GM12892 (cell line): ENCODE data around the gene SDR42E2. TPM values are rescaled to one million over a fixed set of nuclear protein-coding genes. Genes with fewer than 3 reads are reported as not detected.
"Not testable (repeated sequence)": the region's sequence is repeated elsewhere in the genome, so short reads cannot be mapped to it uniquely, and the experiment has no call there.

Experiments used
- DNase-seq: peaks from one replicate; pipeline ENCODE4 v3.0.0; 2011; ENCODE audit not compliant: insufficient read length
- FAIRE-seq: peaks from 2 replicates; lab custom pipeline; 2011; peaks lifted over from hg19 to GRCh38; lab: Jason Lieb, UNC
- POLR2A ChIP-seq: IDR thresholded peaks from 2 replicates; pipeline ENCODE4 v1.6.1; 2011; ENCODE audit warnings: low read depth, low read length, control low read depth
- POLR2AphosphoS5 ChIP-seq: IDR thresholded peaks from 2 replicates; pipeline ENCODE4 v1.6.1; 2011; ENCODE audit warnings: low read depth, low read length, control low read depth
- TAF1 ChIP-seq: IDR thresholded peaks from 2 replicates; pipeline ENCODE4 v1.6.1; 2011; ENCODE audit warnings: low read depth, mild to moderate bottlenecking, control low read depth, low read length, borderline replicate concordance
- polyA plus RNA-seq: library from polyadenylated mRNA; unstranded; fragments of >200 nt; gene quantifications from one replicate; pipeline ENCODE4 v1.2.1, GENCODE V29; 2012; ENCODE audit warnings: missing spikeins, inconsistent platforms; ENCODE audit not compliant: missing spikeins

SDR42E2 gene
- polyA plus RNA-seq: not detected

DNA sequence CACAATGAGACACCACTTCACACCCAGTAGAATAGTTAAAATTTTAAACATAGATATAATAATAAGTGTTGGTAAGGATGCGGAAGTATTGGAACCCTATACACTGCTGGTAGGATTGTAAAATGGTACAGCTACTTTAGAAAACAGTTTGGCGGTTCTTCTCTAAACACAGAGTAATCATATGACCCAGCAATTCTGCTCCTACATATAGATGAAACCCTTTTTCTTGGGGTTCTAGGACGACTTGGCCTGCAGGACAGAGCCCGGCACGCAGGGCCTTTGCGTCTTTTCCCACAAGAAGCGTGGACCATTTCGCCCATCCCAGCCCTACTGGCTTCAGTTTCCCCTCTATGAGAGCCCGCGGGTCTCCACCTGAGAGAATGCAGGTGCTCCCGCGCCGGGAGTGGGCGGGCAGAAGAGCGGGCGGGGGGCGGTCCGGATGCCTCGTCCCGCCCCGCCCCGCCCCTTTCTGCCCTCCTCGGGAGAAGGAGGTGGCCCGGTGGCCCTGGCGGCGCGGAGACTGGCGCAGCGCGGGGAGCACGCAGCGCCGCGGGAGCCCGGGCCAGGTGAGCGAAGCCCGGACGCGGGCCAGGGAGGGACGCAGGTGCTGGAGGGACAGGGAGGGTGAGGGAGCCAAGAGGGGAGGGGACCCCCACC, at the start of gene SDR42E2:
SDR42E2 (plus strand) TSS at position 508 of the 657 bp plus-strand sequence. CDS start 3,077 bp downstream, outside the sequence.
- DNase-seq: peak; percentile 35

GRCh38 chr16:22116095-22116700, 46.1 kb upstream of the SDR42E2 start:
- DNase-seq (no peak), FAIRE-seq (no peak)
- TF ChIP-seq POLR2AphosphoS5 (no peak), POLR2A (no peak), TAF1 (no peak)

More for the DNA sequence above, at the start of gene SDR42E2:
- FAIRE-seq: no peak
- TF ChIP-seq TAF1 (no peak), POLR2A (no peak), POLR2AphosphoS5 (no peak)

DNA sequence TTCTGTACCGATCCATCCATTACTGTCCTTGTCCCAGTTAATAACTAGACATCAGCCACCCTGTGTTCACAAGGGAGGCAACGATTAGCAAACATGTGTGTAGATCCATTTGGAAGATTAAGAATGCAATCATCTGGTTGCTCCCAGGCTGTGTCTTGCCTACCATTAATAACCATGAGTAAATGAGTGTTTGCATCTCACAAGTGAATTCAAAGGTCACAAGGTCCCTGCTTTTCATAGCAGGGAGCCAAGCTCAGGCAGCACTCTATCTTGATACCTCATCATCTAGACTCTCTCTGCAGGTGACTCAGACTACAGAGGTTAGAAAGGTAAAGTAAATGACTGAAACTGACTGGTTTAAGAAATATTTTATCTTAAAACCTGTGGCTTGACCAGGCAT, 44.7 kb upstream of the SDR42E2 start:
- DNase-seq (no peak), FAIRE-seq (no peak)
- TF ChIP-seq POLR2AphosphoS5: no peak
- no peak for TF ChIP-seq POLR2A
- TF ChIP-seq TAF1: no peak

DNA sequence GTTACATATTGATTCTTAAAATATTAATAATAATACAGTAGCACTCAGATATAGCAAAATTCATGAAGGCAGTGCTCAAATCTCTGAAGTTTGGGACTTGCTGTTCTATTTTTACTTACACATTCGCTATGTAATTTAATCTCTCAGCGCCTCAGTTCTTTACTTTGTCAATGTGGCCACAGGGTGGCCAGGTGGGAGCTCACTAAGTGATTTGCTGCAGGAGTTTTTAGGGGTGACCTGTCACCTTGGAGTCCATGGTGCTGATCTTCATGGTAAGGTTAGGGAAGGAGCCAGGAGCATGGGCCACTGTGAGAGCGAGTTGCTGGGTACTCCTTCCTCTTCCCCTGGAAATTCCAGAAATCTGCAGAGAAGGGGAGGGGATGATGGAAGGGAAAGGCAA, 41.9 kb upstream of the SDR42E2 start:
- TF ChIP-seq POLR2AphosphoS5 (no peak), TAF1 (no peak), POLR2A (no peak)
- no peak for FAIRE-seq

GRCh38 chr16:22122239-22122638, 40.1 kb upstream of the SDR42E2 start:
- TF ChIP-seq POLR2A (no peak), TAF1 (no peak), POLR2AphosphoS5 (no peak)
- FAIRE-seq (no peak), DNase-seq (no peak)

More for the DNA sequence above, 41.9 kb upstream of the SDR42E2 start:
- DNase-seq: no peak

DNA sequence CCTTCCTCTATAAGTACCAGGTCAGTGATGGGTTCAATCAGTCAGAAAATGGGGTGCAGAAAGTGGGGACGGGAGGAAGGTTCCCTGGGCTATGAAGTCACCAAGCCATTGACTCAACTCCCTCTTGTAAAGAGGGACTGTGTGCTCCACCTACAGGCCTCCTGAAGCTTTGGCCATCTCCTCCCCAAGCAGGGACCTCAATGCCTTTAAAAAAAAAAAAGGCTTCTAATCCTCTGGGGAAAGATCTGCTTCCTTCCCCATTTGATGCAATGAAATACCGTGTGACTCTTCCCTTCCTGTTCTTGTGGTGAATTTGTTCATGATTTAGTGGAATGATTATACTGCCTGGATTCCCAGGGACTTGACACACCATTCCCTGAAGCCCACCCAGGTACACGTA, 39.2 kb upstream of the SDR42E2 start:
- no peak for TF ChIP-seq POLR2A
- no peak for TF ChIP-seq POLR2AphosphoS5
- no peak for TF ChIP-seq TAF1
- DNase-seq (no peak), FAIRE-seq (no peak)

DNA sequence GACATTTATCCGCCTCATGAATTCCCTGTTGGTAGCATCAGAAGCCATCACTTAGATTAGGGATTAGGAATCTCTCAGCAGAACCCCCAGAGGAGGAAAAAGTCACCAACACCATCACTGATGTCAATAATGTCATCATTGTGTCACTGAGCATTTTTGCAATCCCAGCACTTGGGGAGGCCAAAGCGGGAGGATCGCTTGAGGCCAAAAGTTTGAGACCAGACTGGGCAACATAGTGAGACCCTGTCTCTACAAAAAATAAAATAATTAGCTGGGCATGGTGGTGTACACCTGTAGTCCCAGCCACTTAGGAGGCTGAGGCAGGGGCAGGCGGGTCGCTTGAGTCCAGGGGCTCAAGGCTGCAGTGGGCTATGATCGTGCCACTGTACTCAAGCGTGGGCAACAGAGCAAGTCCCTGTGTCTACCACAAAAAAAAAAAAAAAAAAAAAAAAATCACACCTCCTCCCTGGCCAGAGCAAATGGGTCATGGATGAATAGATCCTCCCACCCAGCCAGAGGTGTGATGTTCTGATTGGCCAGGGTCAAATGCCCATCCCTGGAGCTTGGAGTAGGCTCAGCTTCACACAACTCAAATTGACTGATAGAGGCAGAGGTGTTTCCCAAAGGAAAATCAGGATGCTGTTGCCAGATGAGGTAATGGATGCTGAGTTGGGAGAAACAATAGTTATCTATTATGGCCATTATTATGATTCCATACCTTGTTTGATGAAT, 38.4 kb upstream of the SDR42E2 start:
- no peak for FAIRE-seq
- TF ChIP-seq TAF1 (no peak), POLR2AphosphoS5 (no peak), POLR2A (no peak)
- DNase-seq: no peak

DNA sequence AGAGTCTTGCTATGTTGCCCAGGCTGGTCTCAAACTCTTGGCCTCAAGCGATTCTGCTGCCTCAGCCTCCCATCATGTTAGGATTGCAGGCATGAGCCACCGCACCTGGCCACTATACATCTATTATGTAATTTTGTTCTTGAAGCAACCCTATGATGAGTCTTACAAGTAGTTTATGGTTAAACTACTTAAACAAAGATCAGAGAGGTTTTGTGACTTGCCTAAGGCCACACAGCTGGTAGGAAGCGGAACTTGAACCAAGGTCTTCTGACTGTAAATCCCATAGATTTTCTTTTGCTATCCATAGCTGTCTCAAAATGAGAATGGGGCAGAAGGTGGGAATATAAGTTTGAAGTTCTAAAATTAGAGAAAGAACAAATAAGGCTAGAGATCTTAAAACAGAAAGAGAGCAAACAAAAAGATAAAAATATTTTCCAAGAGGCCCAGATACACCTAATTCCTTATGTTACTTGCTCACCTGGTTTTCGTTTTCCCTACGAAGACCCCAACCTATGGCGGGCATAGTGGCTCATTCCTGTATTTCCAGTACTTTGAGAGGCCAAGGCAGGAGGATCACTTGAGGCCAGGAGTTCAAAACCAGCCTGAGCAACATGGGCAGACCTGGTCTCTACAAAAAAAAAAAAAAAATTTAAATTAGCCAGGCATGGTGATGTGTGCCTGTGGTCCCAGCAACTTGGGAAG, 37.6 kb upstream of the SDR42E2 start:
- TF ChIP-seq POLR2A (no peak), POLR2AphosphoS5 (no peak), TAF1 (no peak)
- DNase-seq: no peak
- FAIRE-seq: no peak

- DNase-seq: no peak
- no peak for FAIRE-seq
Measured at GRCh38 chr16:22126037-22126558, 36.2 kb upstream of the SDR42E2 start.

DNA sequence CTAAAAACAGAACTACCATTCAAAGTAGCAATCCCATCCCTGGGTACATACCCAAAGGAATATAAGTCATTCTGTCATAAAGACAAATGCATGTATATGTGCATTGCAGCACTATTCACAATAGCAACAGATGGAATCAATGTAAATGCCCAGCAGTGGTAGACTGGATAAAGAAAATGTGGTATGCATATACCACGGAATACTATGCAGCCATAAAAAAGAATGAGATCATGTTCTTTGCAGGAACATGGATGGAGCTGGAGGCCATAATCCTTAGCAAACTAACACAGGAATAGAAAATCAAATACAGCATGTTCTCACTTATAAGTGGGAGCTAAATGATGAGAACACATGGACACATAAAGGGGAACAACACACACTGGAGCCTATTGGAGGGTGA, 33.8 kb upstream of the SDR42E2 start:
- not testable (repeated sequence) for DNase-seq, FAIRE-seq

More at GRCh38 chr16:22126037-22126558, 36.2 kb upstream of the SDR42E2 start:
- no peak for TF ChIP-seq POLR2AphosphoS5
- no peak for TF ChIP-seq TAF1
- TF ChIP-seq POLR2A: no peak

- TF ChIP-seq POLR2AphosphoS5 (no peak), TAF1 (no peak), POLR2A (no peak)
- FAIRE-seq: no peak
Measured at GRCh38 chr16:22130528-22130927, 31.8 kb upstream of the SDR42E2 start.

More at GRCh38 chr16:22130528-22130927, 31.8 kb upstream of the SDR42E2 start:
- no peak for DNase-seq
